GM12872 (cell line): ENCODE results near the gene NNMT.

Experiments used
- TF ChIP-seq, protein P1 (sequence below): IDR thresholded peaks from 3 replicates; pipeline ENCODE4 v1.5.1; 2011; ENCODE audit warnings: low read depth, mild to moderate bottlenecking, low read length, moderate library complexity; ENCODE audit not compliant: insufficient read depth

NNMT gene

DNA sequence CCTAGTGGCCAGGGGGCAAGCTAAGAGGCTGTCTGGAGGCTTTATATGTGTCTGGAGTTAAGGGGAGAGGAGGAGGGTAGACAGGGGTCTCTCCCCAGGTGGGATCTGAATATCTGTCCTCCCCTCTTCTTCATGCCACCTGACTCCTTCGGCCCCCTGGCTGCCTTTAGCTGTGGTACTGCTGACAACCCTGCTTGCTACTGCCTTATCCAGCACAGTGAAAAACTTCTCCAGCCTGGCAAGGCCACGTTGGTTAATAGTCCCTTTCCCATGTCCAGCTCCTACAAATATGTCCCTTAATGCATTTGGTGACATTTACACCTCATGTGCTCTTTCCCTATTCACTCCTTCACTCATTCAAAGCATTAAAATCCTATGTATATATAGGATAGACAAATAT, 42.4 kb upstream of the NNMT start:
- TF ChIP-seq, protein P1, sequence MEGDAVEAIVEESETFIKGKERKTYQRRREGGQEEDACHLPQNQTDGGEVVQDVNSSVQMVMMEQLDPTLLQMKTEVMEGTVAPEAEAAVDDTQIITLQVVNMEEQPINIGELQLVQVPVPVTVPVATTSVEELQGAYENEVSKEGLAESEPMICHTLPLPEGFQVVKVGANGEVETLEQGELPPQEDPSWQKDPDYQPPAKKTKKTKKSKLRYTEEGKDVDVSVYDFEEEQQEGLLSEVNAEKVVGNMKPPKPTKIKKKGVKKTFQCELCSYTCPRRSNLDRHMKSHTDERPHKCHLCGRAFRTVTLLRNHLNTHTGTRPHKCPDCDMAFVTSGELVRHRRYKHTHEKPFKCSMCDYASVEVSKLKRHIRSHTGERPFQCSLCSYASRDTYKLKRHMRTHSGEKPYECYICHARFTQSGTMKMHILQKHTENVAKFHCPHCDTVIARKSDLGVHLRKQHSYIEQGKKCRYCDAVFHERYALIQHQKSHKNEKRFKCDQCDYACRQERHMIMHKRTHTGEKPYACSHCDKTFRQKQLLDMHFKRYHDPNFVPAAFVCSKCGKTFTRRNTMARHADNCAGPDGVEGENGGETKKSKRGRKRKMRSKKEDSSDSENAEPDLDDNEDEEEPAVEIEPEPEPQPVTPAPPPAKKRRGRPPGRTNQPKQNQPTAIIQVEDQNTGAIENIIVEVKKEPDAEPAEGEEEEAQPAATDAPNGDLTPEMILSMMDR: no peak

DNA sequence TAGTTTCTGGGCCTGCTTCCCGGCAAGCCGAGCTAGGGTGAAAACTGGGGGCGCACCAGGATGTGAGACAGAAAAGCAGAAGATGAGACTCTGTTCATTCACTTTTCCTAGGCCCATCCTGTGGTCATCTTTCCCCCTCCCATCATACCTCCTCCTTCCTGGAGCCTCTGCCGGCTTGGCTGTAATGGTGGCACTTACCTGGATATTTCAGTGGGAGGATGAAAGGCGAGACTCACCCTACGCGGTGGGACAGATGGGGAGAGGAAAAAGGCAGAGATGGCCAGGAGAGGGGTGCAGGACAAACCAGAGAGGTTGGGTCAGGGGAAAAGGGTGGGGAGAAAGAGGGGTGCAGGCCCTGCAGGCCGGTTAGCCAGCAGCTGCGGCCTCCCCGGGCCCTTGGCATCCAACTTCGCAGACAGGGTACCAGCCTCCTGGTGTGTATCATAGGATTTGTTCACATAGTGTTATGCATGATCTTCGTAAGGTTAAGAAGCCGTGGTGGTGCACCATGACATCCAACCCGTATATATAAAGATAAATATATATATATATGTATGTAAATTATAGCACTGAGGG, 41.5 kb upstream of the NNMT start:
- TF ChIP-seq, protein P1: no peak

DNA sequence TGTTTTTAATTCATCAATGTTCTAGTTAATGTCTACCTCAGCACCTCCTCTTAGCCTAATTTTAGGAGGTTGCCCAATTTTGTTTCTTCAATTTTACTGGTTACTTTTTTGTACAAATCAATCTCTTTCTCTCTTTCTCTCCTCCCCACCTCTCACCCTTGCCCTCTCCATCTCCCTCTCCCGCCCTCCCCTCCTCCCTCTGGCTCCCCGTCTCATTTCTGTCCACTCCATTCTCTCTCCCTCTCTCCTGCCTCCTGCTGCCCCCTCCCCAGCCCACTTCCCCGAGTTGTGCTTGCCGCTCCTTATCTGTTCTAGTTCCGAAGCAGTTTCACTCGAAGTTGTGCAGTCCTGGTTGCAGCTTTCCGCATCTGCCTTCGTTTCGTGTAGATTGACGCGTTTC, 40.9 kb upstream of the NNMT start:
- TF ChIP-seq, protein P1: no peak

DNA sequence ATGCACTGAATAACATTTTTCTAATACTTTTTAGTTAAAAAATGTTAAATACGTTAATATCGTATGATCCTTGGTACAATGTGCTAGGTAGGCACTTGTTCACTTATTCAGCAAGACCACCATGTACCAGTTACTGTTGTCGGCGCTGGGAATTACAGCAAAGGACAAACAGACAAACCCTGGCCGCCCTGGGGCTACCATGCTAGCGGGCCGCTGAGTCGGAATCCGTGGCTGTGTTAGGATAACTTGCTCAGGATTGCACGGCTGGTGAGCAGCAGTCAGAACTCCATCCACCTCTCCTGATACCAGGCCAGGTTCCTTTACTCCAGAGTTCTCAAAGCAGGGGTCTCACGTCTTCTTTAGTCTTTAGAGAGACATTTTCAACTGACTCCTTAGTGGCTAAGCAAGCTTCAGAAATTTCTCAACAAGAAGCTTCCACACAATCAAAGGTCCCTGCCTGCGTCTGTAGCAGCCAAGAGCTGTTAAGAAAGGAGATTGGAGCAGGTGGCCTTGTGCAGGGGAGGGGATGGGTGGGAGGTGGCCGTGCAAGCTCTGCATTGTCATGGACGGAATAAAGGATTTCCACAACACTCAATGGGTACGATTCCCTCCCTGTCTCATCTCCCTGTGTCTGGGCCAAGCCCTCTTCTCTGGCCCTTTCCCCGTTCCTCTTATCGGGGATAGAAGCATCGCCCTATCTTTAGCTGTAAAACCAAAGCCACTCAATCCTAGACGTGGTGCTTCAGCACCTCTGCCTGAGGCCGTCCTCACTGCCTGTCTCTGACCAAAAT, 39.8 kb upstream of the NNMT start:
- TF ChIP-seq, protein P1: no peak

DNA sequence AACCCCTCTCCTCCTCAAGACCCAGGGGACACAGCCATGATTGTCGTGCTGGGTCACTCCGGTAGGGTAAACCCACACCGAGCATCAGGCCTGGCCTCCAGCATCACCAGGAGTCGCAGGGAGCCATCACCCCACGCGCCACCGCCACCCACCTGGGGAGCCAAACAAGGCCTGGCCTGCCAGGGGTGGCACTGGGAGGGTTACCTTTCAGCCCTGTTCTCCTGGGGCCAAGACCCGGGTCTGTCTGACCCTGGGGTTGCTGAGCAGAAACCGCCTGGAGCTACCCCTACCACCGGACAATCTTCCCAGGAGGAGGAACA, 39.3 kb upstream of the NNMT start:
- TF ChIP-seq, protein P1: no peak

DNA sequence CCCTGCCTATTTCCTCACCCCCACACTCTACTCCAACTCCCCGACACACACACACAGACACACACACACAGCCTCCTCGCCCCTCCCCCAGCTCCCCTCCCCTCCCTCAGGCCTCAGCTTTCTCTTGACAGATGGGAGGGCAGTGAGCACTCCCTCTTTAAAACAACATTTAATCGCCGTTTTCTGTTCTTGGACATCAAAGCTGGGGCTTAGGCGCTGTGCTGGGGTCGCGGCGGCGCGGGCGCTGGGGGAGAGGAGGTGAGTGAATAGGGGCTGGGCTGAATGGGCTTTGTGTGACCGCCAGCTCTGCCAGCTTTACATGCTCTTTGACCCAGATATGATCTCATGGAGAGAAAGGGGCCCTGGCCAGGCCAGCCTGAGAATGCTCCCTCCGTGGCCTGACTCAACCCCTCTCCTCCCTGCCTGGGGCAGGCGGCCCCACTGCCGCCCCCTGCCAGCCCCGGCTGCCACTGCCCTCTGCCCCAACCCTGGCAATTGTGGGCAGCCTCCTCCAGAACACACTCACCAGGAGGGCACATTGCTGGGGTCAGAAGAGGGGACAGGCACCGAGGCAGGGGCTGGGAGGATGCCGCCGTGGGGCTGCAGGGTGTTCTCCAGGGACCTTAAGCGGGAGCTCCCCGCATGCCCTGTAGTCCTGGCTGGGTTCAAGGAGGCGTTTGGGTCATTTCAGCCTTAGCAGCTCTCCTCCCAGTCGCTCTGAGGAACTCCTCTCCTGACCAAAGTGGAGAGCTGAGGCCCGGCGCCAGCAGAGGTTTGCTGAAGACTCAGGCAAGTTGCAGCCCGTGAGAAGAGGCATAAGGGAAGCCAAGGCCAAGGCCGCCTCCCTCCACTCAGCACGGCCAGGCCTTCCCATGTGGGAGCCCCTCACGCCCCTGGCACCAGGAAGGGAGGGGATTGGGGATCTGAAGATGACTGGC, 38.3 kb upstream of the NNMT start:
- TF ChIP-seq, protein P1: no peak

DNA sequence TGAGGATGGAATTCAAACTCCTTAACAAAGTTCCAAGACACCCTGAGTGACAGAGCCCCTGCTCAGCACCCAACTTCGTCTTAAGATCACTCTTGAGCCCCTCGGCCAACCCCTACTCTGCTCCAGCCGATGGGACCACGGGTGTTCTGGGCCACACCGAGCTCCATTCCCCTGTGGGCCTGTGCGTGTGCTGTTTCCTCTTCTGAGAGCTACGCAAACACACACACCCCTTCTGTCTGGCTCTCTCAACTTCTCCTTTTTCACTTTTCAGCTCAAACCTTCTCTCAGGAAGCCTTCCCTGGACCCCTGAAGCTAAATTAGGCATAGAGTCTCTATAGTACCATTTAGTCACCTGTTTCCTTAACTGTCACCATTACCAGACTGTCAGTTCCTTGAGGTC, 37.5 kb upstream of the NNMT start:
- TF ChIP-seq, protein P1: no peak
